ENCODE results near the gene TRAPPC8. TPM values are rescaled to one million over a fixed set of nuclear protein-coding genes. Genes with fewer than 3 reads are reported as not detected.

TRAPPC8 gene
- total and polyA plus RNA-seq, 2 of the 13 experiments (the other 11 are each of a cell fraction or from before 2014, with no cell fraction given): 34.6 to 50.8 TPM

GRCh38 chr18:31942291-31942998 is 483 bp downstream of the TRAPPC8 start (continued):
- 0 out of 2 replicates have a peak, but pooled peaks have one; percentile 55 for TF ChIP-seq ZC3H13 (CRISPR knock-in tag; IDR thresholded peaks at IDR 0.05)
- no peak for TF ChIP-seq ZNF530 (CRISPR knock-in tag; IDR thresholded peaks at IDR 0.05; ENCODE audit: low read depth)
- no peak for TF ChIP-seq ATRX (CRISPR knock-in tag; IDR thresholded peaks at IDR 0.05; ENCODE audit: borderline replicate concordance)
- TF ChIP-seq AGO2 (optimal IDR thresholded peaks at IDR 0.05; ENCODE audit: low read depth, low read length): peak; percentile 80
- TF ChIP-seq THAP11 (CRISPR knock-in tag; IDR thresholded peaks at IDR 0.05): no peak
- peak; percentile 69 for TF ChIP-seq AGO1 (IDR thresholded peaks at IDR 0.05; ENCODE audit: low read depth, low read length, poor library complexity, severe bottlenecking)
- TF ChIP-seq RFX1 (IDR thresholded peaks at IDR 0.05): no peak
- TF ChIP-seq, protein P1, sequence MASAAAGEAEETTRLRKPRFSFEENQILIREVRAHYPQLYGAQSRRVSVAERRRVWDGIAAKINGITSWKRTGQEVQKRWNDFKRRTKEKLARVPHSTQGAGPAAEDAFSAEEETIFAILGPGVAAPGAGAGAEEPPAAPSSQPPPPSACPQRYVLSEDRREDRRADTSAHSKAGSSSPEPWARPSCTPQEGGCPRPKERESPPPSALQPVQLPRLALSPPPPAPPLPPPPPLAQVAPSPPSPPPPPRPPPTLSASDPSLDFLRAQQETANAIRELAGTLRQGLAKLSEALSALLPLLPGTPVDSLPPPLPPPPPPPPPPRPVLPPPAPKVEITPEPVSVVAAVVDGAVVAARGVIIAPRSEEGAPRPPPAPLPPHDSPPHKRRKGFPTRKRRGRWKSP (CRISPR knock-in tag; IDR thresholded peaks at IDR 0.05): no peak
- TF ChIP-seq GATAD2A (CRISPR knock-in tag; IDR thresholded peaks at IDR 0.05): no peak
- 0 out of 2 replicates have a peak, but pooled peaks have one; percentile 68 for TF ChIP-seq PAX8 (CRISPR knock-in tag; IDR thresholded peaks at IDR 0.05; ENCODE audit: borderline replicate concordance)
- TF ChIP-seq LCORL (IDR thresholded peaks at IDR 0.05): no peak
- TF ChIP-seq LCORL (CRISPR knock-in tag; IDR thresholded peaks at IDR 0.05): 0 out of 2 replicates have a peak, but pooled peaks have one; percentile 15
- TF ChIP-seq ZNF792 (CRISPR knock-in tag; IDR thresholded peaks at IDR 0.05): no peak
- TF ChIP-seq MAZ (IDR thresholded peaks at IDR 0.05; ENCODE audit: borderline replicate concordance, low read depth, low read length): no peak
- TF ChIP-seq MAZ (CRISPR knock-in tag; IDR thresholded peaks at IDR 0.05; ENCODE audit: low read depth): peak; percentile 3; the same call in 1 of the 2 replicates
- TF ChIP-seq ZNF589 (CRISPR knock-in tag; conservative IDR thresholded peaks at IDR 0.05): no peak; the same call in 1 of the 2 replicates
- no peak for TF ChIP-seq ZNF629 (CRISPR knock-in tag; conservative IDR thresholded peaks at IDR 0.05)
- TF ChIP-seq IRF1 (CRISPR knock-in tag; IDR thresholded peaks at IDR 0.05; ENCODE audit: low read depth): no peak
- no peak for TF ChIP-seq ZBTB3 (CRISPR knock-in tag; IDR thresholded peaks at IDR 0.05; ENCODE audit: borderline replicate concordance, low read depth)
- TF ChIP-seq MEIS1 (CRISPR knock-in tag; IDR thresholded peaks at IDR 0.05; ENCODE audit: borderline replicate concordance): 0 out of 2 replicates have a peak, but pooled peaks have one; percentile 5
- no peak for TF ChIP-seq ZNF260 (CRISPR knock-in tag; IDR thresholded peaks at IDR 0.05; ENCODE audit: borderline replicate concordance, low read depth)
- no peak for TF ChIP-seq TRIM24 (CRISPR knock-in tag; IDR thresholded peaks at IDR 0.05)
- TF ChIP-seq HMG20B (CRISPR knock-in tag; conservative IDR thresholded peaks at IDR 0.05): no peak
- TF ChIP-seq, protein P2, sequence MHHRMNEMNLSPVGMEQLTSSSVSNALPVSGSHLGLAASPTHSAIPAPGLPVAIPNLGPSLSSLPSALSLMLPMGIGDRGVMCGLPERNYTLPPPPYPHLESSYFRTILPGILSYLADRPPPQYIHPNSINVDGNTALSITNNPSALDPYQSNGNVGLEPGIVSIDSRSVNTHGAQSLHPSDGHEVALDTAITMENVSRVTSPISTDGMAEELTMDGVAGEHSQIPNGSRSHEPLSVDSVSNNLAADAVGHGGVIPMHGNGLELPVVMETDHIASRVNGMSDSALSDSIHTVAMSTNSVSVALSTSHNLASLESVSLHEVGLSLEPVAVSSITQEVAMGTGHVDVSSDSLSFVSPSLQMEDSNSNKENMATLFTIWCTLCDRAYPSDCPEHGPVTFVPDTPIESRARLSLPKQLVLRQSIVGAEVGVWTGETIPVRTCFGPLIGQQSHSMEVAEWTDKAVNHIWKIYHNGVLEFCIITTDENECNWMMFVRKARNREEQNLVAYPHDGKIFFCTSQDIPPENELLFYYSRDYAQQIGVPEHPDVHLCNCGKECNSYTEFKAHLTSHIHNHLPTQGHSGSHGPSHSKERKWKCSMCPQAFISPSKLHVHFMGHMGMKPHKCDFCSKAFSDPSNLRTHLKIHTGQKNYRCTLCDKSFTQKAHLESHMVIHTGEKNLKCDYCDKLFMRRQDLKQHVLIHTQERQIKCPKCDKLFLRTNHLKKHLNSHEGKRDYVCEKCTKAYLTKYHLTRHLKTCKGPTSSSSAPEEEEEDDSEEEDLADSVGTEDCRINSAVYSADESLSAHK (CRISPR knock-in tag; IDR thresholded peaks at IDR 0.05; ENCODE audit: borderline replicate concordance): no peak
- TF ChIP-seq, protein P3, sequence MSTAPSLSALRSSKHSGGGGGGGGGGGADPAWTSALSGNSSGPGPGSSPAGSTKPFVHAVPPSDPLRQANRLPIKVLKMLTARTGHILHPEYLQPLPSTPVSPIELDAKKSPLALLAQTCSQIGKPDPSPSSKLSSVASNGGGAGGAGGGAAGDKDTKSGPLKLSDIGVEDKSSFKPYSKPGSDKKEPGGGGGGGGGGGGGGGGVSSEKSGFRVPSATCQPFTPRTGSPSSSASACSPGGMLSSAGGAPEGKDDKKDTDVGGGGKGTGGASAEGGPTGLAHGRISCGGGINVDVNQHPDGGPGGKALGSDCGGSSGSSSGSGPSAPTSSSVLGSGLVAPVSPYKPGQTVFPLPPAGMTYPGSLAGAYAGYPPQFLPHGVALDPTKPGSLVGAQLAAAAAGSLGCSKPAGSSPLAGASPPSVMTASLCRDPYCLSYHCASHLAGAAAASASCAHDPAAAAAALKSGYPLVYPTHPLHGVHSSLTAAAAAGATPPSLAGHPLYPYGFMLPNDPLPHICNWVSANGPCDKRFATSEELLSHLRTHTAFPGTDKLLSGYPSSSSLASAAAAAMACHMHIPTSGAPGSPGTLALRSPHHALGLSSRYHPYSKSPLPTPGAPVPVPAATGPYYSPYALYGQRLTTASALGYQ (CRISPR knock-in tag; IDR thresholded peaks at IDR 0.05): peak; percentile 28; the same call in 1 of the 2 replicates
